Endodermal cell (in vitro differentiated cells): ENCODE results near the gene ZC3H7A. TPM values are rescaled to one million over a fixed set of nuclear protein-coding genes. Genes with fewer than 3 reads are reported as not detected.

Experiments
- DNase-seq: peaks from one replicate; pipeline ENCODE4 v3.0.0-alpha.2; 2017
- H3K27ac ChIP-seq: 2 replicates; pipeline ENCODE4 v1.5.1; 2013; ENCODE audit warnings: mild to moderate bottlenecking, low read depth, low read length, moderate library complexity
- H3K27me3 ChIP-seq: 2 replicates; pipeline ENCODE4 v1.6.1; 2013; ENCODE audit warnings: mild to moderate bottlenecking, low read length, moderate library complexity; ENCODE audit not compliant: insufficient read depth, control insufficient read depth, poor library complexity, severe bottlenecking
- H3K36me3 ChIP-seq: 2 replicates; pipeline ENCODE4 v1.7.0; 2013; ENCODE audit warnings: mild to moderate bottlenecking, low read length, moderate library complexity; ENCODE audit not compliant: control insufficient read depth, insufficient read depth
- H3K4me1 ChIP-seq: one replicate; pipeline ENCODE4 v1.7.0; 2013; ENCODE audit warnings: low read length; ENCODE audit not compliant: control insufficient read depth, insufficient read depth
- H3K4me3 ChIP-seq: 2 replicates; pipeline ENCODE4 v1.5.1; 2013; ENCODE audit warnings: mild to moderate bottlenecking, low read length, moderate library complexity
- H3K9ac ChIP-seq: 2 replicates; pipeline ENCODE4 v1.6.1; 2013; ENCODE audit warnings: mild to moderate bottlenecking, low read length, moderate library complexity; ENCODE audit not compliant: poor library complexity, severe bottlenecking; ENCODE audit errors: extremely low read depth
- H3K9me3 ChIP-seq: 2 replicates; pipeline ENCODE4 v1.6.1; 2013; ENCODE audit warnings: mild to moderate bottlenecking, low read length, moderate library complexity; ENCODE audit not compliant: control insufficient read depth
- H3K27ac Mint-ChIP-seq: 2 replicates; pipeline ENCODE4 v1.8.0; 2020; ENCODE audit warnings: mixed read lengths
- H3K27me3 Mint-ChIP-seq: 2 replicates; pipeline ENCODE4 v1.8.0; 2021; ENCODE audit warnings: mild to moderate bottlenecking, mixed read lengths; ENCODE audit not compliant: insufficient read depth
- H3K36me3 Mint-ChIP-seq: 2 replicates; pipeline ENCODE4 v1.8.0; 2020; ENCODE audit warnings: low read depth, mixed read lengths
- H3K4me1 Mint-ChIP-seq: 2 replicates; pipeline ENCODE4 v1.8.0; 2020; ENCODE audit warnings: mixed read lengths
- H3K4me3 Mint-ChIP-seq: 2 replicates; pipeline ENCODE4 v1.8.0; 2020; ENCODE audit warnings: mild to moderate bottlenecking, moderate library complexity, mixed read lengths
- H3K9me3 Mint-ChIP-seq: 2 replicates; pipeline ENCODE4 v1.8.0; 2020; ENCODE audit warnings: mild to moderate bottlenecking, mixed read lengths
- WGBS, 2 experiments: methylation state at CpG; one replicate each; pipeline versions ENCODE4 v1.1.5 to v1.1.7; 2013; ENCODE audit warnings: missing lambda C conversion rate in 2 of 2, mixed read lengths in 1 of 2; ENCODE audit not compliant: insufficient coverage in 1 of 2, insufficient read length in 1 of 2; 5-methylcytosine and 5-hydroxymethylcytosine counted together
- total RNA-seq, 2 donors: library from RNA; stranded (reverse); fragmentation: NEBNext Ultra II Directional in 1 of 2; extraction: Animal tissue kit (Norgen Biotek cat#: 25700) in 1 of 2; gene quantifications; 2 replicates in 1 of 2; 3 replicates in 1 of 2; pipeline ENCODE4 v1.2.1, GENCODE V29; 2021
- TF ChIP-seq, protein P1 (sequence below): fragments of 200-600 bp; sonication (generic); conservative IDR thresholded peaks from 2 replicates; pipeline ENCODE4 v1.5.0; 2021; ENCODE audit warnings: antibody characterized with exemption, mild to moderate bottlenecking

Gene ZC3H7A
- total RNA-seq, 2 donors from 2014 or later, result 37.7 to 38.5 TPM

DNA sequence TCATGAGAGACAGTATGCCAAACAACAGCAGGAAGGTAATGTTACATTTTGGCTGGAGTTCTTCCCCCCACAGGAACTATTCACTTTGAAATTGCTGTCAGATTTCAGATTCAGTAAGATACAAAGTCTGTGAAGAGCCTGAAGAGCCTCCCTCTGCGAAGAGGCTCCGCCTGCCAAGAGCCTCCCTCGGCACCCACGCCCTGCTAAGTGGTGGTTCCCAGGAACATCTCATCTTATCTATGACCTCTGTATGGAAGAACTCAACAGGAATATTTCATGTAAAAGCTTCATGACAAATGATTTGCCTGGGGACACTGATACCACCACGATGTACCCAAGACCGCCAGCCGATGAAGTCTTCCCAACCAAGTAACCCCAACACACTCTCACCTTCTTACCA, 3.2 kb downstream of the ZC3H7A start:
- Mint-ChIP-seq H3K27me3 (no peaks in the 10 kb centered on the region), H3K9me3 (peaks cover 5% of the 10 kb centered on the region), H3K27ac (peak overlapping the region; percentile 86), H3K36me3 (peaks cover 27% of the 10 kb centered on the region), H3K4me1 (peaks cover 40% of the 10 kb centered on the region), H3K4me3 (no peak overlapping the region)
- Histone ChIP-seq H3K9ac (no peak overlapping the region), H3K9me3 (no peaks in the 10 kb centered on the region), H3K4me1 (peaks cover 26% of the 10 kb centered on the region), H3K27me3 (no peaks in the 10 kb centered on the region), H3K4me3 (no peak overlapping the region), H3K27ac (no peak overlapping the region), H3K36me3 (peaks cover 35% of the 10 kb centered on the region)
- WGBS, 2 experiments, result 91 to 98% methylated on average over 7 of the region's 7 CpGs
- TF ChIP-seq, protein P1, sequence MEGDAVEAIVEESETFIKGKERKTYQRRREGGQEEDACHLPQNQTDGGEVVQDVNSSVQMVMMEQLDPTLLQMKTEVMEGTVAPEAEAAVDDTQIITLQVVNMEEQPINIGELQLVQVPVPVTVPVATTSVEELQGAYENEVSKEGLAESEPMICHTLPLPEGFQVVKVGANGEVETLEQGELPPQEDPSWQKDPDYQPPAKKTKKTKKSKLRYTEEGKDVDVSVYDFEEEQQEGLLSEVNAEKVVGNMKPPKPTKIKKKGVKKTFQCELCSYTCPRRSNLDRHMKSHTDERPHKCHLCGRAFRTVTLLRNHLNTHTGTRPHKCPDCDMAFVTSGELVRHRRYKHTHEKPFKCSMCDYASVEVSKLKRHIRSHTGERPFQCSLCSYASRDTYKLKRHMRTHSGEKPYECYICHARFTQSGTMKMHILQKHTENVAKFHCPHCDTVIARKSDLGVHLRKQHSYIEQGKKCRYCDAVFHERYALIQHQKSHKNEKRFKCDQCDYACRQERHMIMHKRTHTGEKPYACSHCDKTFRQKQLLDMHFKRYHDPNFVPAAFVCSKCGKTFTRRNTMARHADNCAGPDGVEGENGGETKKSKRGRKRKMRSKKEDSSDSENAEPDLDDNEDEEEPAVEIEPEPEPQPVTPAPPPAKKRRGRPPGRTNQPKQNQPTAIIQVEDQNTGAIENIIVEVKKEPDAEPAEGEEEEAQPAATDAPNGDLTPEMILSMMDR, result no peak
- DNase-seq, result no peak

DNA sequence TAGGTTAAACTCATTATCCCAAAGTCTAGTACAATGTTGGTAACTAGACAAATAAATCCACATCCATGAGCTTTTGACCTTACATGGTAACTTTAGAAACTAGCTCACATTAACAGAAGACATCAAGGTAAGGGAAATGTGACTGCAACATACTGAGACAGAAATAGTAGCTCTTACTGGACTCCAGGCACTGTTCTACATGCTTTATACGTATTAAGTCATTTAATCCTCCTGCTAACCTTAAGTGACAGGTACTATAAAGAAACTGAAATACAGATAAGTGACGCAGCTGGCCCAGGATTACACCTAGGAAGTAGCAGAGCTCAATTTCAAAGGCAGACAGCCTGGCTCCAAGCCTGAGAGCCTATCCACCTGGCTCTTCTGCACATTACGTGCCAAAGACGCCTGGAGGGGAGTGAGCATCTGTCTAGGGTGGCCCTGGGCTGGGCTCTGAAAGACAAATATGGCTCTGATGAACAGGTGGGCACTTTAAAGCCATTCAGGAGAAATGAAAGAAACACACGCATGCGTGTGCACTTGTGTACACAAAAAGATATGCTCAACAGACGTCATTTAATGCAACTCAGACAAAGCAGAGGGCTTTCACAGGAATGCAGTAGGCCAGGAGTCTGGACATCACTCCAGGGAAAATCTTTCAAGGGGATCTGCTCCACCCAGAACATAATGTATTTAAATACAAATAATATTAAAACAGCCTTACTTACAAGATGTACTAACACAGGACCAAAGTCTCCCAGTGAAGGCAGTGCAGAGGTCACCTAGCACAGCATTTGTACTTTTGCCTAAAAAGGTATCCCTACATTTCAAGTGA, 4.4 kb downstream of the ZC3H7A start:
- peaks cover 23% of the 10 kb centered on the region for H3K4me1 ChIP-seq
- no peaks in the 10 kb centered on the region for H3K27me3 Mint-ChIP-seq
- no peaks in the 10 kb centered on the region for H3K27me3 ChIP-seq
- H3K36me3 Mint-ChIP-seq, result peaks cover 32% of the 10 kb centered on the region
- peaks cover 5% of the 10 kb centered on the region for H3K9me3 Mint-ChIP-seq
- H3K4me3 Mint-ChIP-seq, result no peak overlapping the region
- WGBS, 2 experiments, result 89 to 94% methylated on average over 7 of the region's 7 CpGs
- H3K4me3 ChIP-seq, result no peak overlapping the region
- peak overlapping the region; percentile 69 for H3K27ac Mint-ChIP-seq
- no peaks in the 10 kb centered on the region for H3K9me3 ChIP-seq
- DNase-seq, result no peak
- peaks cover 35% of the 10 kb centered on the region for H3K36me3 ChIP-seq
- TF ChIP-seq, protein P1, result no peak
- H3K4me1 Mint-ChIP-seq, result peaks cover 34% of the 10 kb centered on the region
- no peak overlapping the region for H3K9ac ChIP-seq
- H3K27ac ChIP-seq, result no peak overlapping the region

DNA sequence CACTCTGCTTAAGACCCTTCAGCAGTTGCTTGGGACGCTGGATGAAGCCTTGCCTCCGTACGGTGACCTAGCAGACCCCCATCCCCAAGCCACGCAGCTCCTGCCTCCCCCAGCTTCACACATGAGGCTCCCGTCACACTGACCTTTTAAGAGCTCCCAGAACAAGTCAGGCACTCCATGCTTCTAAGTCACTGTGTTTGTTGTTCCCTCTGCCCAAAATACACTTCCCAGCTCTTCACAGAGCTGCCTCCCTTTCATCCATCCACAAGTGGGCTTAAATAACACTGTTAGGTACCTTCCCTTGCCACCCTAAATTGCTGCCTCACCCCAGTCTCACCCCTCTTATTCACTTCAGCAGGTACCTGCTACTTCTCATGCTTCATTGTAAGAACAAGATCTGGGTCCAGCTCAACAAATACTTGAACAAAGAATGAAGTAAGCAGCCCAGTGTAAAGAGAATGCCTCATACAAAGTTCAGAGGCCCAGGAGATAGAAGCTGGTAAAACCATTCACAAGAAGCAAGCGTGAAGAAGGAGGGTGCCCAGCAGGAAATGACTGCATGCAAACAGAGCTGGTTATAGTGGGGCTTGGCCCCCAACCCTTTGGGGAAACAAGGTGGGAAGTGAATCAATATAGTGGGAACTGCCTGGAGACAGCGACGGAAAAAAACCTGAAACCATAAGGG, 5.8 kb downstream of the ZC3H7A start:
- Mint-ChIP-seq H3K4me1 (peaks cover 39% of the 10 kb centered on the region), H3K36me3 (peaks cover 32% of the 10 kb centered on the region), H3K27me3 (no peaks in the 10 kb centered on the region), H3K9me3 (peaks cover 5% of the 10 kb centered on the region), H3K27ac (peak overlapping the region; percentile 74), H3K4me3 (no peak overlapping the region)
- 80 to 85% methylated on average over 3 to 8 of the region's 8 CpGs for WGBS, 2 experiments
- Histone ChIP-seq H3K9me3 (no peaks in the 10 kb centered on the region), H3K27ac (peak overlapping the region; percentile 40), H3K9ac (no peak overlapping the region), H3K4me1 (peaks cover 24% of the 10 kb centered on the region), H3K27me3 (no peaks in the 10 kb centered on the region), H3K4me3 (no peak overlapping the region), H3K36me3 (peaks cover 35% of the 10 kb centered on the region)
- TF ChIP-seq, protein P1, result no peak
- no peak for DNase-seq
